GM23338 (cell line): ENCODE results near the gene FMN2. TPM values are rescaled to one million over a fixed set of nuclear protein-coding genes. Genes with fewer than 3 reads are reported as not detected.

ENCODE experiments used
- ATAC-seq: fragments of 200-7000 bp; cut with Tn5 transposase; 3 replicates; pipeline ENCODE4 v1.9.1; 2020
- DNase-seq: peaks from one replicate; pipeline ENCODE4 v3.0.0-alpha.2; 2015; ENCODE audit warnings: low spot score
- H2AFZ ChIP-seq: fragments of 200-600 bp; sonication (generic); 2 replicates; pipeline ENCODE4 v1.8.0; 2016; ENCODE audit warnings: antibody characterized with exemption, mild to moderate bottlenecking, moderate library complexity
- H3F3A ChIP-seq: fragments of 200-600 bp; sonication (generic); replicated peaks from 2 replicates; pipeline ENCODE4 v1.8.0; 2017; ENCODE audit warnings: antibody characterized with exemption, mixed run types, low read depth
- H3K27ac ChIP-seq: fragments of 200-600 bp; sonication (generic); 2 replicates; pipeline ENCODE4 v1.6.1; 2016; ENCODE audit warnings: low read depth
- H3K27me3 ChIP-seq: fragments of 200-600 bp; sonication (generic); 2 replicates; pipeline ENCODE4 v1.8.0; 2016; ENCODE audit warnings: mild to moderate bottlenecking, mixed run types, moderate library complexity; ENCODE audit not compliant: insufficient read depth
- H3K36me3 ChIP-seq: fragments of 200-600 bp; sonication (generic); 2 replicates; pipeline ENCODE4 v1.8.0; 2016; ENCODE audit warnings: mild to moderate bottlenecking; ENCODE audit not compliant: insufficient read depth
- H3K4me1 ChIP-seq: fragments of 200-600 bp; sonication (generic); 2 replicates; pipeline ENCODE4 v1.8.0; 2016; ENCODE audit warnings: mild to moderate bottlenecking, moderate library complexity; ENCODE audit not compliant: insufficient read depth
- H3K4me2 ChIP-seq: fragments of 200-600 bp; sonication (generic); 2 replicates; pipeline ENCODE4 v1.7.1; 2017; ENCODE audit warnings: mixed run types
- H3K4me3 ChIP-seq: fragments of 200-600 bp; sonication (generic); 2 replicates; pipeline ENCODE4 v1.6.1; 2016; ENCODE audit warnings: mixed run types
- H3K79me2 ChIP-seq: fragments of 200-600 bp; sonication (generic); replicated peaks from 2 replicates; pipeline ENCODE4 v1.8.0; 2017; ENCODE audit warnings: mild to moderate bottlenecking; ENCODE audit not compliant: insufficient read depth
- H3K9me2 ChIP-seq: fragments of 200-600 bp; sonication (generic); 2 replicates; pipeline ENCODE4 v1.8.0; 2017; ENCODE audit not compliant: insufficient read depth
- H4K20me1 ChIP-seq: fragments of 200-600 bp; sonication (generic); replicated peaks from 2 replicates; pipeline ENCODE4 v1.8.0; 2017; ENCODE audit warnings: mild to moderate bottlenecking; ENCODE audit not compliant: insufficient read depth
- H3K27ac Mint-ChIP-seq: 2 replicates; pipeline ENCODE4 v1.8.0; 2020; ENCODE audit warnings: inconsistent platforms, mild to moderate bottlenecking, moderate library complexity, mixed read lengths
- H3K27me3 Mint-ChIP-seq: 3 replicates; pipeline ENCODE4 v1.8.0; 2022; ENCODE audit warnings: low read depth, mild to moderate bottlenecking, moderate library complexity, mixed read lengths, inconsistent platforms; ENCODE audit not compliant: insufficient read depth, poor library complexity
- H3K36me3 Mint-ChIP-seq: 3 replicates; pipeline ENCODE4 v1.8.0; 2021; ENCODE audit warnings: low read depth, mild to moderate bottlenecking, inconsistent platforms, moderate library complexity, mixed read lengths
- H3K4me1 Mint-ChIP-seq: 3 replicates; pipeline ENCODE4 v1.8.0; 2020; ENCODE audit warnings: mild to moderate bottlenecking, inconsistent platforms, mixed read lengths
- H3K4me3 Mint-ChIP-seq: 3 replicates; pipeline ENCODE4 v1.8.0; 2021; ENCODE audit warnings: moderate library complexity, mild to moderate bottlenecking, inconsistent platforms, mixed read lengths
- H3K9me3 Mint-ChIP-seq: 3 replicates; pipeline ENCODE4 v1.8.0; 2020; ENCODE audit warnings: moderate library complexity, mild to moderate bottlenecking, inconsistent platforms, mixed read lengths
- ETS1 ChIP-seq: IDR thresholded peaks from 2 replicates; pipeline ENCODE4 v1.6.1; 2016; ENCODE audit warnings: antibody characterized with exemption
- EZH2 ChIP-seq: fragments of 200-600 bp; sonication (generic); IDR thresholded peaks from one replicate; pipeline ENCODE4 v1.8.0; 2017; ENCODE audit warnings: antibody characterized with exemption, mild to moderate bottlenecking, low read depth; ENCODE audit not compliant: unreplicated experiment
- EZH2phosphoT487 ChIP-seq: fragments of 200-600 bp; sonication (generic); IDR thresholded peaks from one replicate; pipeline ENCODE4 v1.8.1; 2018; ENCODE audit warnings: antibody characterized with exemption; ENCODE audit not compliant: unreplicated experiment
- POLR2AphosphoS5 ChIP-seq: IDR thresholded peaks from 2 replicates; pipeline ENCODE4 v1.6.1; 2016; ENCODE audit warnings: antibody characterized with exemption, low read depth
- ZNF114 ChIP-seq: fragments of 250-450 bp; sonication (Bioruptor Pico); IDR thresholded peaks from 2 replicates; pipeline ENCODE4 v1.5.0; 2020; ENCODE audit warnings: mild to moderate bottlenecking, moderate library complexity
- ZNF331 ChIP-seq: fragments of 250-450 bp; sonication (Bioruptor Pico); IDR thresholded peaks from 2 replicates; pipeline ENCODE4 v1.5.0; 2020; ENCODE audit warnings: low read depth, mild to moderate bottlenecking, moderate library complexity
- polyA plus RNA-seq: library from polyadenylated mRNA; unstranded; fragments of >200 nt; fragmentation: Nextera tagmentation; extraction: Ambion mirVana; gene quantifications from 2 replicates; pipeline ENCODE4 v1.2.1, GENCODE V29; 2016
- total RNA-seq: library from RNA; depleted of rRNA; stranded (reverse); fragments of >200 nt; shearing (Covaris generic); gene quantifications from 2 replicates; pipeline ENCODE4 v1.2.3, GENCODE V29; 2014
- TF ChIP-seq, protein P1 (sequence below), 2 experiments: fragments of 200-600 bp in 1 of 2; sonication (generic) in 1 of 2; conservative IDR thresholded peaks; 2 replicates each; pipeline versions ENCODE4 v1.5.1 to v1.6.1; 2016 to 2017; ENCODE audit warnings: antibody characterized with exemption in 2 of 2, low read depth in 2 of 2, mild to moderate bottlenecking in 2 of 2, moderate library complexity in 1 of 2
- TF ChIP-seq, protein P2 (sequence below): fragments of 250-450 bp; sonication (Bioruptor Pico); IDR thresholded peaks from 2 replicates; pipeline ENCODE4 v1.5.0; 2020; ENCODE audit warnings: mild to moderate bottlenecking, moderate library complexity

Gene FMN2
- total and polyA plus RNA-seq, 2 experiments from 2014 or later, result 1.5 to 2.5 TPM

GRCh38 chr1:240201931-240202330 lies 110.2 kb downstream of the FMN2 start:
- no peaks in the 10 kb centered on the region for H3K79me2 ChIP-seq
- H3F3A ChIP-seq, result no peaks in the 10 kb centered on the region
- no peak overlapping the region for H3K27ac Mint-ChIP-seq
- no peaks in the 10 kb centered on the region for H3K9me2 ChIP-seq
- no peak overlapping the region for H3K4me3 Mint-ChIP-seq
- no peak overlapping the region for H3K4me2 ChIP-seq
- H4K20me1 ChIP-seq, result no peaks in the 10 kb centered on the region
- TF ChIP-seq ZNF114 (CRISPR knock-in tag) (no peak), ETS1 (no peak), EZH2 (no peak), POLR2AphosphoS5 (no peak), EZH2phosphoT487 (no peak), ZNF331 (no peak)
- TF ChIP-seq, protein P1, sequence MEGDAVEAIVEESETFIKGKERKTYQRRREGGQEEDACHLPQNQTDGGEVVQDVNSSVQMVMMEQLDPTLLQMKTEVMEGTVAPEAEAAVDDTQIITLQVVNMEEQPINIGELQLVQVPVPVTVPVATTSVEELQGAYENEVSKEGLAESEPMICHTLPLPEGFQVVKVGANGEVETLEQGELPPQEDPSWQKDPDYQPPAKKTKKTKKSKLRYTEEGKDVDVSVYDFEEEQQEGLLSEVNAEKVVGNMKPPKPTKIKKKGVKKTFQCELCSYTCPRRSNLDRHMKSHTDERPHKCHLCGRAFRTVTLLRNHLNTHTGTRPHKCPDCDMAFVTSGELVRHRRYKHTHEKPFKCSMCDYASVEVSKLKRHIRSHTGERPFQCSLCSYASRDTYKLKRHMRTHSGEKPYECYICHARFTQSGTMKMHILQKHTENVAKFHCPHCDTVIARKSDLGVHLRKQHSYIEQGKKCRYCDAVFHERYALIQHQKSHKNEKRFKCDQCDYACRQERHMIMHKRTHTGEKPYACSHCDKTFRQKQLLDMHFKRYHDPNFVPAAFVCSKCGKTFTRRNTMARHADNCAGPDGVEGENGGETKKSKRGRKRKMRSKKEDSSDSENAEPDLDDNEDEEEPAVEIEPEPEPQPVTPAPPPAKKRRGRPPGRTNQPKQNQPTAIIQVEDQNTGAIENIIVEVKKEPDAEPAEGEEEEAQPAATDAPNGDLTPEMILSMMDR (conservative IDR thresholded peaks at IDR 0.05; ENCODE audit: low read depth in 2 of 2), result no peak
- TF ChIP-seq, protein P2, sequence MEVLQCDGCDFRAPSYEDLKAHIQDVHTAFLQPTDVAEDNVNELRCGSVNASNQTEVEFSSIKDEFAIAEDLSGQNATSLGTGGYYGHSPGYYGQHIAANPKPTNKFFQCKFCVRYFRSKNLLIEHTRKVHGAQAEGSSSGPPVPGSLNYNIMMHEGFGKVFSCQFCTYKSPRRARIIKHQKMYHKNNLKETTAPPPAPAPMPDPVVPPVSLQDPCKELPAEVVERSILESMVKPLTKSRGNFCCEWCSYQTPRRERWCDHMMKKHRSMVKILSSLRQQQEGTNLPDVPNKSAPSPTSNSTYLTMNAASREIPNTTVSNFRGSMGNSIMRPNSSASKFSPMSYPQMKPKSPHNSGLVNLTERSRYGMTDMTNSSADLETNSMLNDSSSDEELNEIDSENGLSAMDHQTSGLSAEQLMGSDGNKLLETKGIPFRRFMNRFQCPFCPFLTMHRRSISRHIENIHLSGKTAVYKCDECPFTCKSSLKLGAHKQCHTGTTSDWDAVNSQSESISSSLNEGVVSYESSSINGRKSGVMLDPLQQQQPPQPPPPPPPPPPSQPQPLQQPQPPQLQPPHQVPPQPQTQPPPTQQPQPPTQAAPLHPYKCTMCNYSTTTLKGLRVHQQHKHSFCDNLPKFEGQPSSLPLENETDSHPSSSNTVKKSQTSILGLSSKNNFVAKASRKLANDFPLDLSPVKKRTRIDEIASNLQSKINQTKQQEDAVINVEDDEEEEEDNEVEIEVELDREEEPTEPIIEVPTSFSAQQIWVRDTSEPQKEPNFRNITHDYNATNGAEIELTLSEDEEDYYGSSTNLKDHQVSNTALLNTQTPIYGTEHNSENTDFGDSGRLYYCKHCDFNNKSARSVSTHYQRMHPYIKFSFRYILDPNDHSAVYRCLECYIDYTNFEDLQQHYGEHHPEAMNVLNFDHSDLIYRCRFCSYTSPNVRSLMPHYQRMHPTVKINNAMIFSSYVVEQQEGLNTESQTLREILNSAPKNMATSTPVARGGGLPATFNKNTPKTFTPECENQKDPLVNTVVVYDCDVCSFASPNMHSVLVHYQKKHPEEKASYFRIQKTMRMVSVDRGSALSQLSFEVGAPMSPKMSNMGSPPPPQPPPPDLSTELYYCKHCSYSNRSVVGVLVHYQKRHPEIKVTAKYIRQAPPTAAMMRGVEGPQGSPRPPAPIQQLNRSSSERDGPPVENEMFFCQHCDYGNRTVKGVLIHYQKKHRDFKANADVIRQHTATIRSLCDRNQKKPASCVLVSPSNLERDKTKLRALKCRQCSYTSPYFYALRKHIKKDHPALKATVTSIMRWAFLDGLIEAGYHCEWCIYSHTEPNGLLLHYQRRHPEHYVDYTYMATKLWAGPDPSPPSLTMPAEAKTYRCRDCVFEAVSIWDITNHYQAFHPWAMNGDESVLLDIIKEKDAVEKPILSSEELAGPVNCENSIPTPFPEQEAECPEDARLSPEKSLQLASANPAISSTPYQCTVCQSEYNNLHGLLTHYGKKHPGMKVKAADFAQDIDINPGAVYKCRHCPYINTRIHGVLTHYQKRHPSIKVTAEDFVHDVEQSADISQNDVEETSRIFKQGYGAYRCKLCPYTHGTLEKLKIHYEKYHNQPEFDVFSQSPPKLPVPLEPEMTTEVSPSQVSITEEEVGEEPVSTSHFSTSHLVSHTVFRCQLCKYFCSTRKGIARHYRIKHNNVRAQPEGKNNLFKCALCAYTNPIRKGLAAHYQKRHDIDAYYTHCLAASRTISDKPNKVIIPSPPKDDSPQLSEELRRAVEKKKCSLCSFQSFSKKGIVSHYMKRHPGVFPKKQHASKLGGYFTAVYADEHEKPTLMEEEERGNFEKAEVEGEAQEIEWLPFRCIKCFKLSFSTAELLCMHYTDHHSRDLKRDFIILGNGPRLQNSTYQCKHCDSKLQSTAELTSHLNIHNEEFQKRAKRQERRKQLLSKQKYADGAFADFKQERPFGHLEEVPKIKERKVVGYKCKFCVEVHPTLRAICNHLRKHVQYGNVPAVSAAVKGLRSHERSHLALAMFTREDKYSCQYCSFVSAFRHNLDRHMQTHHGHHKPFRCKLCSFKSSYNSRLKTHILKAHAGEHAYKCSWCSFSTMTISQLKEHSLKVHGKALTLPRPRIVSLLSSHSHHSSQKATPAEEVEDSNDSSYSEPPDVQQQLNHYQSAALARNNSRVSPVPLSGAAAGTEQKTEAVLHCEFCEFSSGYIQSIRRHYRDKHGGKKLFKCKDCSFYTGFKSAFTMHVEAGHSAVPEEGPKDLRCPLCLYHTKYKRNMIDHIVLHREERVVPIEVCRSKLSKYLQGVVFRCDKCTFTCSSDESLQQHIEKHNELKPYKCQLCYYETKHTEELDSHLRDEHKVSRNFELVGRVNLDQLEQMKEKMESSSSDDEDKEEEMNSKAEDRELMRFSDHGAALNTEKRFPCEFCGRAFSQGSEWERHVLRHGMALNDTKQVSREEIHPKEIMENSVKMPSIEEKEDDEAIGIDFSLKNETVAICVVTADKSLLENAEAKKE (CRISPR knock-in tag), result no peak
- peaks cover 2% of the 10 kb centered on the region for H3K27me3 Mint-ChIP-seq
- no peaks in the 10 kb centered on the region for H3K4me1 ChIP-seq
- no peak overlapping the region for H3K4me3 ChIP-seq
- no peak overlapping the region for H2AFZ ChIP-seq
- no peaks in the 10 kb centered on the region for H3K27me3 ChIP-seq
- no peaks in the 10 kb centered on the region for H3K4me1 Mint-ChIP-seq
- no peak overlapping the region for H3K27ac ChIP-seq
- peaks cover 14% of the 10 kb centered on the region for H3K9me3 Mint-ChIP-seq
- H3K36me3 ChIP-seq, result no peaks in the 10 kb centered on the region
- peaks cover 6% of the 10 kb centered on the region; the same call in 1 of the 3 replicates for H3K36me3 Mint-ChIP-seq
- no peak for DNase-seq
- no peak for ATAC-seq
